Measurements from ENCODE around the gene TYRO3.
A peak's percentile ranks its signal among the peaks of the same experiment; 100 is the strongest.

TYRO3 gene

GRCh38 chr15:41558400-41559238 is at the start of gene TYRO3:
TYRO3 (plus strand) TSS chr15:41559212; CDS start chr15:41559258, 46 bp downstream.
- peak; percentile 85 for DNase-seq

DNA sequence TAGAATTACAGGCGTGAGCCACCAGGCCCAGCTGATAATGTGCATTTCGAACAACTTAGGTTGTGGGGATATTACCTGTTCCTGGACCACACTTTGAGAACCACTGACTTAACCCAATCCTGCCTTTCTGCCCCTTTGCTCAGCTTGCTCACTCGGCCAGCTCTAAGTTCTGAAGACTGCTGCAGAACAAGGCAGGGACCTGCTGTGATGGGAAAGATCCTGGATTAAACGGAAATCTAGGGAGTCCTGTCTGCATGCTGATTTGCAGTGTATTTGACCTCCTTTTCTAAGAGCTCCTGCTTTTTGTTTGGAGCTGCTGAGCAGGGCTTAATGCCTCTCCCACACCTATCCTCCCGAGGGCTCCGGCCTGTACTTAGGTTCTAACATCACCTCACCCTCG is 48.3 kb upstream of the TYRO3 start:
- no peak for DNase-seq

- DNase-seq, result no peak
Measured at GRCh38 chr15:41511331-41511898, 47.6 kb upstream of the TYRO3 start.

DNA sequence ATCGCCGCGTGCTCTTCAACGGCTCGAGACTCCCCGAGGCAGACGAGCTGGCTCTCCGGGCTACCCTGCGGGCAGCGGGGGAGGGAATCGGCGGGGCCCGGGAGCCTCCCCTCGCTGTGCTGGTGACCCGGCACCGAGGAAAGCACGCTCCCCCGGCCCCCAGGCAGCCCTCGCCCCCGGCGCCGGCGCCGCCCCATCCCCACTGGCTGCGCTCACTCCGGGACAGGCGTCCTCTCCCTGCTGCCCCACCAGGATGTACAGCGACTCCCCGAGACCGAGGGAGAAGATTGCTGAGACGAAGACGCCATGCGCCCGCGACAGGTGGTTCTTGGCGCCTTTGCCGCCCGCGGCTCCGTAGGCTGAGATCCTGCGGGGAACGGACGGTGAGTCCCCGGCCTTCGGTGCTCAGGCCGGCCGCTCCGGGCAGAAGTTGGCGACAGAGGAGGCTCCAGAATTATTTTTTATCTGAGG is 47.1 kb upstream of the TYRO3 start:
- DNase-seq, result peak; percentile 65

DNA sequence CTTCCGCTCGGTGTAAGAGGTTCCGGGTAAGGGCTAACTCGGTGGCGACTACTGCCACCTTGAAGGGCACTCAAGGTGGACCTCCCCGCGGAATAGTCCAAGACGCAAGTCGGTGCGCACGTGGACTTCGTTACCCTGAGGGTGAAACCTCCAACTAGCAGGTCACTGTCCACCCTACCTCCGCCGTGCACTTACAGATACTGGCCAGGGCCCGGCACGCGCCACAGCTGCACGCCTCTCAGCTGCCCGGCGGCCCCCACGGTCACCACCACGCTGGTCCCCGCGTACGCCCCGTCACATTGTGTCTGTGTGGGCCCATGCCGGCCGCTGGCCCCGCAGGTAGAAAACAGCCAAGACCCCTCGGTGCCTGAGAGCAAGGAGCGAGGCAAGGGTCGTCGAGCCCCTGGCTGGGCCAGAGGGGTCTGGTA is 46.5 kb upstream of the TYRO3 start:
- DNase-seq, result no peak

GRCh38 chr15:41512940-41513505 is 46.0 kb upstream of the TYRO3 start:
- peak; percentile 70 for DNase-seq

GRCh38 chr15:41513506-41514227 is 45.3 kb upstream of the TYRO3 start, which contains the start of gene LTK:
LTK (minus strand) TSS chr15:41513827; CDS start chr15:41513709, 118 bp downstream.
- DNase-seq, result no peak

GRCh38 chr15:41517895-41518449 is 41.0 kb upstream of the TYRO3 start:
- no peak for DNase-seq

DNA sequence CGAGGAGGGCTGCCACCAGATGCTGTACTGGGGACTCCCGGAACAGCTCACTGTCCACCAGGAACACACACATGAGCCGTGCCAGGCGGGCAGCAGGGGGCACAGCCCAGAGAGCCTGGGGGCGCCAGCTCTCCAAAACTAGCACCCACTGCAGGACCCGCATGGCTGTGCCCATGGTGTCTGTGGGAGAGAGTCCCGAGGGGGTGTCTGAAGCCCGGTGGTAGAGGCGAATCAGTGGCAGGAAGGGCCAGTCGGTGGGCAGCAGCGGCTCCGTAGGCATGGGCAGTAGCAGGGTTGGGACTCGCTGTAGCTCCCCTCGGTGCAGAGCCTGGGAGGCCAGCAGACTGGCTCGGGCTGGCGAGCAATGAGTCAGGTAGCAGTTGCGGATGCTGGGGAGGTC is 38.4 kb upstream of the TYRO3 start:
- DNase-seq, result no peak

- no peak for DNase-seq
Measured at GRCh38 chr15:41521614-41522013, 37.4 kb upstream of the TYRO3 start.

- no peak for DNase-seq
Measured at GRCh38 chr15:41523097-41523496, 35.9 kb upstream of the TYRO3 start.

- DNase-seq, result no peak
Measured at GRCh38 chr15:41530363-41530956, 28.6 kb upstream of the TYRO3 start.

DNA sequence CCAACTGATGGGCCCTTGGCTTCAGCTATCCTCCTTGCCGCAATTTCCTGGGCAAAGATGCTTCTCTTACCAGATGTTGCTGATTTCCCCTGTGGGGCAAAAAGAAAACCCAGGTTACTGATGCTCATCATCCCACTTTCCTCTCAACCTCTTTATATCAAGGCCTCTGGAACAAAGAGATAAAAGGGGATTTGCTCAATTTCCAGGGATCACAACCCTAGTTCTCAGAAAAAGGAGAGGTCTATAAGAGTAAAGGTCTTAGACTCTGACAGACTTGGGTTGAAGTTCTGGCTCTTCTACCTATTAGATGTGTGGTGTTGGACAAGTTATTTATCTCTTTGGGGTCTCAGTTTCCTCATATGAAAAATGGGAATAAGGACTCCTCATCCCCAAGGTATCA is 23.5 kb upstream of the TYRO3 start:
- no peak for DNase-seq

- no peak for DNase-seq
Measured at GRCh38 chr15:41536866-41537265, 22.1 kb upstream of the TYRO3 start.

DNA sequence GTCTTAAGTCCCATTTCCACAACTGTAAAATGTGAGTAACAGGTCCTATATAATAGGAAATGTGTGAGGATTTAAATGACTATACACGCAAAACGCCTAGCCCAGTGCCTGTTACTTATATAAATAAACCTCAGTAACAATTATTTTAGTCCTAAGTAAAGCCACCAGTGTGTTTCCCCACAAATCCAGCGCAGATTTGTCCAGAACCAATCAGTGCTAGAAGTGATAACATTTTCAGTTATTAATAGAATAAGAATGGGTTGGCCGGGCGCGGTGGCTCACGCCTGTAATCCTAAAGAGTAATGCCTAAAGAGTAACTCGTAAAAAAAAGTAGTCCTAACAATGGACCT is 15.5 kb upstream of the TYRO3 start:
- no peak for DNase-seq

GRCh38 chr15:41544650-41545015 is 14.4 kb upstream of the TYRO3 start:
- peak; percentile 64 for DNase-seq

DNA sequence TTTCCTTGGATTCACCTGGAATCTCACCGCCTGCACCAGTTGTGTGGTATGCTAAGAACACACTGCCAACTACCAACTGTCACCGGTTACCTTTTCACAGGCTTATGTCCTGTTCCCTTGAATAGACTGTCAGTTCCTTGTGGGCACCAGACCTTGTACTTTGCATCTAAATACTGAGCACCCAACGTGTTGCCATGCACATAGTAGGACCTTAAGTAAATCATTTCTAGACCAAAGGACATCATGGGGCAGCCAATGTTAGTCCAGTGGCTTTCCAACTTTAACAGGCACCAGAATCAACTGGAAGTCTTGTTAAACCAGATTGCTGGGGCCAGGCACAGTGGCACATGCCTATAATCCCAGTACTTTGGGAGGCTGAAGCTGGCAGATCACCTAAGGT is 13.8 kb upstream of the TYRO3 start:
- DNase-seq, result no peak

DNA sequence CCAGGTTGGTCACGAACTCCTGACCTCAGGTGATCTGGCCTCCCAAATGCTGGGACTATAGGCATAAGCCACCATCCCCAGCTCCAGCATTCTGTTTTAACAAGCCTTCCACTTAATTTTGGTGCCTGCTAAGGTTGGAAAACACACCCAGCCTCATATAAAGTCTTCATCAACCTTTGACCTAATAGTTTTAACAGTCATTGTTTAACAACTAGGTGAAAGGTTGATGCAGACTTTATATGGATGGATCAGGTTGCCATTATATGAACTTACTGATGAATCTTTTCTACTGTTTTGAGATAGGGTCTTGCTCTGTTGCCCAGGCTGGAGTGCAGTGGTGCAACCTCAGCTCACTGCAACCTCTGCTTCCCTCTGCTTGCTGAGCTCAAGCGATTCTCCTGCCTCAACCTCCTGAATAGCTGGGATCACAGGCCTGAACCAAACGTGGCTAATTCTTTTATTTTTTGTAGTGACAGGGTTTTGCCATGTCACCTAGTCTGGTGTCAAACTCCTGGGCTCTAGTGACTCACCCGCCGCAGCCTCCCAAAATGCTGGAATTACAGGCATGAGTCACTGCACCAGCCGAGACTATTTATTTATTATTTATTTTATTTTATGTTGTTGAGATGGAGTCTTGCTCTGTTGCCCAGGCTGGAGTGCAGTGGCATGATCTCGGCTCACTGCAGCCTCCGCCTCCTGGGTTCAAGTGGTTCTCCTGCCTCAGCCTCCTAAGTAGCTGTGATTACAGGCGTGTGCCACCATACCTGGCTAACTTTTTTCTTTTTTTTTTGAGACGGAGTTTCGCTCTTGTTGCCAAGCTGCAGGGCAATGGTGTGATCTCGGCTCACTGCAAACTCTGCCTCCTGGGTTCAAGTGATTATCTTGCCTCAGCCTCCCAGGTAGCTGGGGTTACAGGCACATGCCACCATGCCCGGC is 11.9 kb upstream of the TYRO3 start:
- DNase-seq, result no peak

- DNase-seq, result no peak
Measured at GRCh38 chr15:41550066-41550775, 8.8 kb upstream of the TYRO3 start.

DNA sequence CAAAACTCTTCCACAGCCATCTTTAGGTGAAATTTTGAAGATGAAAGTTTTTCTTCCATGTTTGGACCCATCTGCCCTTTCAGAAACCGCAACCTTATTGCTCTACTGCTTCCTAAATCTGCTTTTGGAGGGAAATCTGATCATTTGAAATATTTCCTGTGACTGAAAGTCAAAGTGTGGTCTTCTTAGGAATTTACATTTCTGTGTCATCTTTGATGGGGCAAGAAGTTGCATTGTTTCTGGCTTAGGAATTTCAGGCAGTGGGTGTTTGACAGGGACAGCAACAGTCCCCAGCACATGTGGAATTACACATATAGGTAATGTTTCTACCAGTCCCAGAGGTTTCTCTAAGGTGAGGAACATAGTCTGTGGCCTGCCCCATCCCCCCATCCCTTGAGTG is 5.3 kb upstream of the TYRO3 start:
- DNase-seq, result no peak

DNA sequence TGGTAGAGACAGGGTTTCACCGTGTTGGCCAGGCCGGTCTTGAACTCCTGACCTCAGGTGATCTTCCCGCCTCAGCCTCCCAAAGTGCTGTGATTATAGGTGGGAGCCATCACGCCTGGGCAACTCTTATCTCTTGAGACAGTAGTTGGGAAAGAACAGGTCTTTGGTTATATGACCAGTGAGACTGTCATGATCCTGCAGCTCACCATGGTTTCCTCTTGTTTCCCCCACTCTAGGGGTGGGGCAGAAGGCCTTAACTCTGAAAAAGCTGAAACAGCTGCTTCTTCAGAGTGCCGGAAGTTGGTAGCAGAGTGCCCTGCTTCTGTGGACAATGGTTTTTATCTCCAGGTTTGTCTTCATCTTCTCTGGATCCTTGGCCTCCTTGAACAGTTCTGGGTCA is 4.7 kb upstream of the TYRO3 start:
- no peak for DNase-seq

Measured in activated CD8-positive, alpha-beta memory T cell treated with anti-CD3 and anti-CD28 coated beads, Interleukin-2, amount 50 U/mL, for 48 hours (primary cell).